EH (cell line): ENCODE results near the gene ALPP.
A peak's percentile ranks its signal among the peaks of the same experiment; 100 is the strongest.
"Not testable (repeated sequence)": the region's sequence is repeated elsewhere in the genome, so short reads cannot be mapped to it uniquely, and the experiment has no call there.

Experiments
- DNase-seq: peaks from one replicate; pipeline ENCODE4 v3.0.0-alpha.2; 2015; ENCODE audit warnings: low read depth

Gene ALPP

DNA sequence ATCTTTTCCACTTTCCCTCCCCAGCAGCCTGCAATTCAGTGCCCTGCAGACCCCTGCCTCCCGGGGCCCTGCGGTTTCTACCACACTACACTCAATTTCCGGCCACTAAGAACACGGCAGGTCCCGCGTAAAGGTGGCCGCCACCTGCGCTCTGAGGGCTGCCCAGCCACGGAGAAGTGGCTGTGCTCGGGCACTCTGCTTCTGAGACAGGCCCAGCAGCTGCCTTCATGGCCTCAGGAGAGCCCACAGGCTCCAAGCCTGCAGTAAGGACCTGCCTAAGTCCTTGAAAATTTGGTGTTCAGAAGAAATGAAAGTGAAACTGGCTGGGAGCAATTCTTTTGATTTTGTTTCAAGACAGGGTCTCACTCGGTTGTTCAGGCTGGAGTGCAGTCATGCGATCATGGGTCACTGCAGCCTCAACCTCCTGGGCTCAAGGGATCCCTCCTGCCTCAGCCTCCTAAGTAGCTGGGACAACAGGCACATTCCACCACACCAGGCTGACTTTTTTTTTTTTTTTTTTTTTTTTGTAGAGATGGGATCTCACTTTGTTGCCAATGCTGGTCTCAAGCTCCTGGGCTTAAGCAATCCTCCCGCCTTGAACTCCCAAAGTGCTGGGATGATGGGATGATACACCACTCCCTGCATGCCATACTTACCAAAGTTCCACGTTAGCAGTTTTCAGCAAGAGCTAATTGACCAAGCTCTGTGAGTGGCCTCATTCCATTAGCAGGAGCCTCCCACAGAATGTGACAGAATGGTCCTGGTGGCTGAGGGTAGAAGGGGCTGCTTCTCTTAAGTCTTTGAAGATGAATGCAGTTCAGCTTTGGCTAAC, 14.6 kb upstream of the ALPP start:
- peak; percentile 36 for DNase-seq

DNA sequence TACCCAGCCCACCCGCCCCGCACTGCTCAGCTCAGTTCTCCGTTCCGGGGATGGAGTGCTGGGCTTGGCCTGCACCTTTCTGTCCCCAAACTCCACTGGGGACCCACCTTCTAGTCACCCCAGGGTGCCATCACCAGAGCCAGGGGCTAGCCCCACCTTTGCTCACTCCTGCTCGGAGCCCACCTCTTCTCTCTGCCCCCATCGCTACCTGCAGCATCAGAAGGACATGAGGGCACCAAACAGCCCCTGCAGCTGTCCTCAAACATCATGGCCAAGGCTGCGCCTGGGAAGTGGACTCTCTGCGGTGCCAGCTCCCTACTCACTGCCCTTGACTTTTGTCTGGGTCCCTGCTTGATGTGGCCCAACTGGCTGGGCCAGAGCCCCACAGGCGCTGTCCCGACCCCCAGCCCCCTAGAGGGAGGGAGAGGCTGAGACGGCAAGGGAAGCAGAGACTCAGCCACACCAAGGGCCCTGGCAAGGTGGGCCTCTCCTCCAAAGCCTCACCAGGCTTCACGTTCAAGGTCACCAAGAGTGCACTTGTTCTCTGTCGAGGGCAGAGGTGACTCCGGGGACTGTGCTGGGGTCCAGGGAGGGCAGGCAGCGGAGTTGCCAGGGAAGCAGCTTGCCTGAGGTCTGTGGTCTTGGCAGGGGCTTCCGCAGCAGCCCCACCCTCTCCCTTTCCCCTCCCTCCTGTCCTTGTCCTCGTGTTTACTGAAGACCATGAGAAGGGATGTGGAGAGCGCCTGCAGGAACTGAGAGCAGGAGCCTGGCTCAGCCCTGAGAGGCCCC, 13.6 kb upstream of the ALPP start:
- not testable (repeated sequence) for DNase-seq

DNA sequence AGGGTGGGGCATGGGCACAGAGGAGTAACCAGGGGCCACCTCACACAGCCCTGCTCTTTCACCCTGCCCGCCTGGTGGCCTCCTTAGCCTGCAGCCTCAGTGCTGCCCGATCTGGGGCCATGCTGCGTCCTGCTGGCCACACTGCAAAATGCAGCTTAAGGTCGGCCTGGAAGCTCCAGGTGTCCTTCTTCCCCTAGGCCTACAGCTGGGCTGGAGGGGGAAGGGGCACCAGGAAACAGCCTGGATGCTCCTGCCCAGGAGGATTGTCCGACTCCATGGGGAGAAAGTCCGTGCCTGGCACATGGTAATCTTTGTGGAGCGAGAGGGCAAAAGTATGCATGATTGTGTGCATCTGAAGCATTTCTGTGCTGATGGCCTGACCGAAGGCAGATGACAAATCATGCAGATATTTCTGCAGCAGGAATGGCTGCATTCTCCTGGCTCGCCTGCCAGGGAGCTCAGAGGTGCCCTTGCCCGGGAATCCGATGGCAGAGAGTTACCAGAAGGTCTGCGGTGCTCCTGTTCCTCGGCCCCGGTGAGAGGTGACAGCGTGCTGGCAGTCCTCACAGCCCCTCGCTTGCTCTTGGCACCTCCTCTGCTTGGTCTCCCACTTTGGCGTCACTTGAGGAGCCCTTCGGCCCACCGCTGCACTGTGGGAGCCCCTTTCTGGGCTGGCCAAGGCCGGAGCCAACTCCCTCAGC, 12.8 kb upstream of the ALPP start:
- peak; percentile 77 for DNase-seq

DNA sequence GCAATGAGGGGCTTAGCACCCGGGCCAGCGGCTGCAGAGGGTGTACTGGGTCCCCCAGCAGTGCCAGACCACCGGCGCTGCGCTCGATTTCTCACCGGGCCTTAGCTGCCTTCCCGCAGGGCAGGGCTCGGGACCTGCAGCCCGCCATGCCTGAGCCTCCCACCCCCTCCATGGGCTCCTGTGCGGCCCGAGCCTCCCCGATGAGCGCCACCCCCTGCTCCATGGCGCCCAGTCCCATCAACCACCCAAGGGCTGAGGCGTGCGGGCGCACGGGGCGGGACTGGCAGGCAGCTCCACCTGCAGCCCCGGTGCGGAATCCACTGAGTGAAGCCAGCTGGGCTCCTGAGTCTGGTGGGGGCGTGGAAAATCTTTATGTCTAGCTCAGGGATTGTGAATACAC, 12.1 kb upstream of the ALPP start:
- not testable (repeated sequence) for DNase-seq

DNA sequence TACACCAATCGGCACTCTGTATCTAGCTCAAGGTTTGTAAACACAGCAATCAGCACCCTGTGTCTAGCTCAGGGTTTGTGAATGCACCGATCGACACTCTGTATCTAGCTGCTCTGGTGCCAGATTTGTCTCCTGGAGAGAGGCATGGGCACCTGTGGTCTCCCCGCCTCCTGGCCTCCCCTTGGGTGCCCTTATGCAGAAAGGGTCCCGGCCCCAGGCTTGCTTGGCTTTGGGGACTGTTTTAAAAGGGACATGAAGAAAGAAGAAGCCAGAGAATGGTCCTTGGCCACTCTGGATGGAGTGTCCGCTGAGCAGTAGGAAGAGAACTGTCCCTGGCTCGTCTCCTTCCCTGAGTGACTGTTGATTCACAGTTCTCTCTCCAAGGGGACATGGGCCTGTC, 11.5 kb upstream of the ALPP start:
- no peak for DNase-seq

DNA sequence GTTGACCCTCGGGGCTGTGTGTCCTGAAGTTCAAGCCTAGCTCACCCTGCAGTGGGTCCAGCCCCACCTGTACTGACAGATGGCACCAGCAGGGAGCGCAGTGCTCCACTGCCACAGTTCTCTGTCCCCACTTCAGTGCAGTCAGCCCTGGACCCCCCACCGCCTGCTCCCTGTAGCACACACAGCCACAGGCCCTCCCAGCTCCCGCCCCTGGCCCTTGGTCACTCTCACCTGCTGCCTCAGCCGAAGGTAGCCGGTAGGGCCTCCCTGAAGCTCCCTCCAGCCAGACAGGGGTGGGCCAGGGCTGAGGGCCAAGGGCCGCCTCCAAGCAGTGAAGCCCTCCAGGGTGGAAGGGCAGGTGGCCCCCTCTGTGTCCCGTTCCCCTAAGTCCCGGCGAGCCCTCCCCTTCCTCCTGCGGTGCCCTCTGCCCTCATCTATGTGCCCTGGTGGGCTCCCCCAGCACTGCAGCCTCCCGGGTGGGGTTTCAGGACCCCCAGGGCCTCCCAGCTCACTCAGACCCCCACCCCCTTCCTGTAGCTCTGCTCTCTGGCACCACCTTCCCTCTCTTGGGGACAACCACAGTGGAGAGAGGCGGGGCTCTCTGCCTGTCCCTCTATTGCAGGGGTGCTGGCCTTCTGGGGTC, 10.8 kb upstream of the ALPP start:
- no peak for DNase-seq

DNA sequence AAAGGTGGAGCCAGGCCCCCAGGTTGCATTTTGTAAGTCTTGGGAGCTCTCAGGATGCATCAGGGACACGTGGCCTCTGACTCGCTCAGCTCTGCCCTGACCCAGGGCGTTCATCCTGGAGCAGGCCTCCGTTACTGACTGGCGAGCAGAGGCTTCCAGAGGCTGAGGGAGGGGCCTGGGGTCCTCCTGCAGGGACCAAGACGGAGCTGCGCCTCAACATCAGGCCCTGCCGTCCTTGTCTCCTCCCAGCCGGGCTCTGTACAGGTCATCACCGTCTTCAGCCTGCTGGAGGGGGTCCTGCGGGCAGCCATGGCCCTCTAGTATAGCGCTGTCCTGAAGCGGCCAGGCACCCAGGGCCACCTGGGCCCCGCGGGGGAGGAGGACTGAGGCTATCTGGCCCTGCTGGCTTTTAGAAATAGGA, 10.2 kb upstream of the ALPP start:
- DNase-seq: peak; percentile 31

DNA sequence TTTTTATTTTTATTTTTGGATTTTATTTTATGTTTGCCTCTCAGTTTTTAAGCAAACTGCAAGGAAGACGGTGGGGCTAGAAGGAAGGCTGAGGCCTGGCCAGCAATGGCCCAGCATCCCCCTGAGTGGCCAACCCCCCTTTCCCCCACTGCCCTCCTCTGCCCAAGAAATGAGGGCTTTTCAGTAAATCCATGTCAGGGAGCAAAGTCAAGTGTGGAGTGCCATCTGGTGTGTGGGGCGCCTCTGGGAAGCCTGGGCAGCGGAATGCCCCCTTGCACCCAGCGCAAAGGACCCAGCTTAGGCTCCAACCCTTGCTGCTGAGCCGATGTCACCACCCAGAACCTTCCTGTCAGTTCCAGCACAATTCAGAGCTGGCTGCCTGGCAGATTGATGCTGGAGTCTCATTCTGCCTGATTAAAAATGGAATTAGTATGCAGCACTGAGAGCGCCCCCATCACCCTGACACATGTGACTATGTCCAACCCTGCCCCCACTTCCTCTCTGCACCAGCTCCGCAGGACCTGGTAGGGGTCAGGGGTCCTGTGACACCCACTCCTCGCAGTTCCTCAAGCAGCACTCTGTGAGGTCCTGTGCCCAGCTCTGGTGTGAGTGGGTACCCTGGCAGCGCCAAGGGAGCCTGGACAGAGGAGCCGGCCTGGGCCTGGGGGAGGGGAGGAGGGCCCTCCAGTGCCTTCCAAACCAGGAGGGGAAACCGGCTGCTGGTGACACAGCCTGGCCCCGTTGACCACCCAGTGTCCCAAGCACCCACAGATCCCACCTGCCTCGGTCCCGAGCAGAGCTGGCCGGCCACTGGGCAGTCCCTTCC, 9.2 kb upstream of the ALPP start:
- no peak for DNase-seq

DNA sequence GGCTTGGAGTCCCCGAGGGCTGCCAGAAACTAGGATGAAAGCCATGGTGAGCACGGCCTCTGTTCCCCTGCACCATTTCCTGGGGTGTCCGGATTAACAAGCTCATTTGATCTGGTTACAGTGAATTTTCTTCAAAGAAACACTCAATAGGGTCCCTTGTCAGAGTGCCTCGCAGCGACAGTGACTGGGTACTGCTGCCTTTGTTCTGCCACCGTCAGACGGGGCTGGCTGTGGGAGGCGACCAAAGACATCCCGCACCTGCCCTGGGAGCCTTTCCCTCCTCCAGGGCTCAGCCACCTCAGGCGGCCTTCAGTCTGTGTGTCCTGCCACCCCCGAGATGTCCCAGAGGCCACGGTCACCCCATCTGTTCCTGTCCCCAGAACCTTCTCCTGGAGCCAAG, 8.5 kb upstream of the ALPP start:
- DNase-seq: not testable (repeated sequence)

DNA sequence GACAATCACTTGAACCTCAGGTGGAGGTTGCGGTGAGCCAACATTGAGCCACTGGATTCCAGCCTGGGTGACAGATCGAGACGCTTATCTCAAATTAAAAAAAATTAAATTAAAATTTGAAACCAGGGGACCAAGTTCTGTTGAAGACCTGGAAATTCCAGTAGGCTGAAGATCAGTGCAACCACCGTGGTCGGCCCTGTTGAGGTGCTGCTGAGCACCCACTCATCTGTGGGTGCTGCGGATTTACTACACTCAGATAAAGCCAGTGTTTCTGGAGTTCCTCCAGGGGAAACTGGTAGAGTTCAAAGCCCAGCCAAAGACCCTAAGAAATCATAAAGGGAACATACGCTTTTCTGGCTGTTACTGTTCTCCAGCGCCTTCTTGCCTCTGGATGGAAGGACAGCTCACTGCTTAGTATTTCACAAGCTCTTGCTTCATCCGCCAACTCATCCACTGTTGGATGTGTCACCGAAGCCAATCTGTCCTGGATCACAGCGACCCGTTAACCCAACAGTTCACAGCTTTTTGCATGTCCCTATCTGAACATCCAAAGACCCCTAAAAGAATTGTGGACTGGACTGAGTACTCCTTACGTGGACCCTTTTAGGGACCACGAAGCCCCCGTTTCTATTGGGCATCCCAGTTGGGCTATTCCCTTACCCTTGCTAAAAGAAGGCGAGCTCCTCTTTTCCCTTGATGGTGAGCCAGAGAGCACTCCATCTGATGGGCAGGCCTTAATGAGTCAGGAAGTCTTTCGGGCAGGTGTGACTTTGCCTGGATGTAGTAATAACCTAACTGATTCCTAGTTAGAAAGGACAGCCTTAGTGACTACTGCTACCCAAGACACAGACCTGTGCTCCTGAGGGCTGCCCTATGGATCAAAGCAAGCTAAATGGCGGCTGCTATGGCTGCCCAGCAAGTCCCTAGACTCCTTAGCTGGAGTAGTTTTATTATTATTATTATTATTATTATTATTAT, 6.0 kb upstream of the ALPP start:
- DNase-seq: peak; percentile 37

DNA sequence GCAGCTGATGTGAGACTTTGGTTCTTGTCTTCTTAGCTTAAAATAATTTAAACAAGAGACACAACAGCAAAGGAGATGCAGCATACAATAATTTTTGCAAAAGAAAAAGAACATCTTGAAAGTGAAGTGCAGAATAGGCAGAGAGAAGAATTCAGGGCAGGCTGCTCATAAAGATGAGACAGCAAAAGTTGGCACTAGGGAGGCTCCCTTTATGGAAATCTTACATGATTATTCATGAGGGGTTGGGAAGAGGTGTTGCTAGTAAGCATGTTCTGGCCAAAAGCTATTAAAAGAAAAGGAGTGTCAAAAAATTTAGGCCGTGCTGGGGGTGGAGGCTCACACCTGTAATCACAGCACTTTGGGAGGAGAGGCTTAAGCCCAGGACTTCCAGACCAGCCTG, 4.2 kb upstream of the ALPP start:
- DNase-seq: no peak

DNA sequence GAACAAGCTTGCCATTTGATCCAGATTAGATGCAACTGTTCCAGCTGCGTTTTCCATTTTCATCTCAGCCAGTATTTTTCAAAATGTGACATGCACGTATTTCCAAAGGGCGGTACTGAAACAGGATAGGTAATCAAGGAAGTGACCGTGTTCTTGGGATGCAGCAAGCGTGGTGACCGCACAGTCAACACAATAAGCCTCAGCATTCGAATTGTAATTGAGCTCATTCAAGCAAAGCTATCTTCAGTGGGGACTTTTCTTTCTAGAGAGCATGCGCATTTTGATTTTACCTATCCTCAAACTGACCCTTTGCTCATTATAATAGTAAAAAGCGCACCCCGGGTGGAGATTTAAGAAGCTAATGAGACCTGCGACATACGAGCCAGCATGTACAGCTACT, 3.4 kb upstream of the ALPP start:
- DNase-seq: no peak

DNA sequence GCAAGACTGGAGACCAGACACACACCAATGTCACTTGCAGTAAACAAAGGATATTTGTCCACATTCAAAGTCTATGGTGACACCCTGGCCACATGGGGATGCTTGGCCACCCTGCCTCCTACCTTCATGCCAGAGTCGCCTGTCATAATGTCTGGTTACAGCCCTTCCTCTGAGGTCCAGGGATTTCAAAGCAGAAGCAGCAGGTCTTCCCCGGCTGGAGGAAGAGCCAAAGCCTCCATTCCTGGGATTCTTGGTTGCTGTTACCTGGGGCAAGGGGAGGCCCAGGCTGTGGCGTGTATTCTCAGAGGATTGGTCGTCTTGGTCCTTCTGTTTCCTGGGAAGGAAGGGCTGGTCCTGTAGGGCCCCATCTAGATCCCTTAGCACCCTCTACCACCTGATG, 2.3 kb upstream of the ALPP start:
- DNase-seq: no peak

DNA sequence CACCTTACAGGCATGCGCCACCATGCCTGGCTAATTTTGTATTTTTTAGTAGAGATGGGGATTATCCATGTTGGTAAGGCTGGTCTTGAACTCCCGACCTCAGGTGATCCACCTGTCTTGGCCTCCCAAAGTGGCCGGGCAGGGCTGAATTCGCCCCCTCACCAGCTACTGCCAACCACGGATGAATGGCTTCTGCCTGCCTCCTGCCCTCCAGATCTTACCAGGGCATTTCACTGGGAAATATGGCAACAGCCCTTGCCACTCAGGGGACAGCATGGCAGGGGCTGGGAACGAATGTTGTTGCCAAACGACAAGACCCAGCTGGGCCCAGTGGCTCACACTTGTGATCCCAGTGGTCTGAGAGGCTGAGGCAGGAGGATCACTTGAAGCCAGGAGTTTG, 1.8 kb upstream of the ALPP start:
- no peak for DNase-seq

DNA sequence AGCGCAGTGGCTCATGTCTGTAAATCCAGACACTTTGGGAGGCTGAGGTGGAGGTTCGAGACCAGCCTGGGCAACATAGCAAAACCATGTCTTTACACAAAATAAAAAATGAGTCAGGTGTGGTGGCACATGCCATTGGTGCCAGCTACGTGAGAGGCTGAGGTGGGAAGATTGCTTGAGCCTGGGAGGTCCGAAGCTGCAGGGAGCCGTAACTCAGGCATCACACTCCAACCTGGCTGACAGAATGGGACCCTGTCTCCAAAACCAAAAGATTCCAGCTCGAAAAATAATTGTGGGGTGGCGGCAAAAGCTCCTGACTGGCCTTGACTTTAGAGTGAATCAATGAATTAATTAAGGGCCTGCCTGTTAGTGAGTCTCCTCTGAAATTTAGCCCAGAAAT, 1.2 kb upstream of the ALPP start:
- no peak for DNase-seq

DNA sequence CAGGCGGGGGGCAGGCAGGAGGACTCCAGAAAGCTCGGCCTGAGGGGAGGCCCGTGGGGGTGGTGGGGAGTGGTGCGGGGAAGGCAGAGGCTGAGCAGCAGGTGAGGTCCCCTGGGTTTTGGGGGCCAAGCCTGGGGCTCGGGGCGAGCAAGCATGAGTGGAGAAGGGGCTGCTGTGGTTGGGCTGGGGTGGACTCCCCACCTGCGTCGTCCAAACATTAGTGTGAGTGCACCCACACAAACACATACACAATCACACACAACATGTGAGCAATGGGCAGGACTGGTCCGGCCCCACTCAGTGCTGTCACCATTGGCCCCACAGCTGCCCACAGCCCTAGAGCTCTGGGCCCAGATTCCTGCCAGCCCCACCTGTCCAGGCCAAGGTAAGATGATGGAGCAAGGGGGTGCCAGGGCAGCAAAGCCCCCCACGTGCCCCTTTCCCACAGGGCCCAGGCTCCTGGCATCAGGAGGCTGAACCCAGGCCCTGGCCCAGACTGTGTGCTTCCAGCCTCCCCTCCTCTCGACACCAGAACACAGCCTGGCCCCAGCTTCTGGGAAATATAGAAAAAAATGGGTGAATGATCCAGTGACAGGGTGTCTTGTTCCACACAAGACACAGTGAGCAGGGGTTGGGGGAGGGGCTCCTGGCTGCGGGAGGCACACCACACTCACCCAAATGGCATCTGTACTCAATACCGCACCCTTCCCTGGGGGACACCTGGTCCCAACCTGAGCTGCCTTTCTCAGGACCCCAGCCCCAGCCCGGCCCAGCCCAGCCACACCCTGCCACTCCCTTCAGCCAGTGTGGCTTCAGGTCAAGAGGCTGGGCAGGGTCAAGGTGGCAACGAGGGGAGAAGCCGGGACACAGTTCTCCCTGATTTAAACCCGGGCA, 463 bp upstream of the ALPP start:
- DNase-seq: no peak

DNA sequence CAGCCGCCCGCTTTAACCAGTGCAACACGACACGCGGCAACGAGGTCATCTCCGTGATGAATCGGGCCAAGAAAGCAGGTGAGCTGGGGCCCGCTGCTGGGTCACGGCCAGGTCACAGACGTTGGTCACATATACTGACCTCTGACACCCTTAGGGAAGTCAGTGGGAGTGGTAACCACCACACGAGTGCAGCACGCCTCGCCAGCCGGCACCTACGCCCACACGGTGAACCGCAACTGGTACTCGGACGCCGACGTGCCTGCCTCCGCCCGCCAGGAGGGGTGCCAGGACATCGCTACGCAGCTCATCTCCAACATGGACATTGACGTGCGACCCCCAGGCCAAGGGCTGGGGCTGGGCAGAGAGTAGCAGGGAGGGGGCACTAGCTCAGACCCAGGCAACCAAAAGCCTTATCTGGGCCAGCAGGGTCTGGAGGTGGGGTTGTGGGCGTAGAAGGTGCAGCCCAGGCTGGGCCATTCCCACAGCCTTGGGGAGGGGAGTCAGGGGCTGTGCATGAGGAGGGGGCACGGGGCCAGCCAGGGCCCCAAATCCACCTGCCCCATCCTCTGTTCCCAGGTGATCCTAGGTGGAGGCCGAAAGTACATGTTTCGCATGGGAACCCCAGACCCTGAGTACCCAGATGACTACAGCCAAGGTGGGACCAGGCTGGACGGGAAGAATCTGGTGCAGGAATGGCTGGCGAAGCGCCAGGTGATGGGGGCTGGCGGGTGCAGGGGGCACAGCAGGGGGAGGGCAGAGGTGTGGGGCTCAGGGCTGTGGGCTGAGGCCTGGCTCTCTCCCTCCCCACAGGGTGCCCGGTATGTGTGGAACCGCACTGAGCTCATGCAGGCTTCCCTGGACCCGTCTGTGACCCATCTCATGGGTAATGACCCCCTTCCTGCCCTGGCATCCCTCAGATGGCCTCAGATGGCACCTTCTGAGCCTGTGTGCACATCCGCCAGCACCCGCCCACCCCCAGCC, 1.3 kb downstream of the ALPP start:
- DNase-seq: not testable (repeated sequence)
